Kidney epithelial cell (primary cell): ENCODE data around the gene RIPK1. TPM values are rescaled to one million over a fixed set of nuclear protein-coding genes. Genes with fewer than 3 reads are reported as not detected.
A peak's percentile ranks its signal among the peaks of the same experiment; 100 is the strongest.

Source experiments
- DNase-seq: peaks from one replicate; pipeline ENCODE4 v3.0.0-alpha.2; 2010; ENCODE audit warnings: low read depth
- H3K27me3 ChIP-seq: 2 replicates; pipeline ENCODE4 v1.6.0; 2011; ENCODE audit warnings: low read length; ENCODE audit not compliant: control insufficient read depth, insufficient read depth
- H3K36me3 ChIP-seq: 2 replicates; pipeline ENCODE4 v1.5.1; 2011; ENCODE audit warnings: low read length; ENCODE audit not compliant: control insufficient read depth, insufficient read depth
- H3K4me3 ChIP-seq: 2 replicates; pipeline ENCODE4 v1.5.1; 2011; ENCODE audit warnings: low read depth, mild to moderate bottlenecking, control low read depth, low read length
- total RNA-seq: library from RNA; depleted of rRNA; stranded (reverse); fragments of >200 nt; gene quantifications from 2 replicates; pipeline ENCODE4 v1.2.3, GENCODE V29; 2015
- TF ChIP-seq, protein P1 (sequence below): IDR thresholded peaks from 2 replicates; pipeline ENCODE4 v1.5.1; 2011; ENCODE audit warnings: mild to moderate bottlenecking, moderate library complexity, low read length, control low read depth, inconsistent platforms; ENCODE audit not compliant: insufficient read depth, poor library complexity, severe bottlenecking

Gene RIPK1
- total RNA-seq, 1 donor from 2014 or later = 22.6 TPM

- DNase-seq = no peak
These were observed 50.9 kb downstream of the RIPK1 start for GRCh38 chr6:3119040-3119723.

GRCh38 chr6:3120765-3121089, 52.4 kb downstream of the RIPK1 start:
- Histone ChIP-seq H3K4me3 (no peak overlapping the region), H3K27me3 (no peaks in the 10 kb centered on the region), H3K36me3 (no peaks in the 10 kb centered on the region)
- TF ChIP-seq, protein P1, sequence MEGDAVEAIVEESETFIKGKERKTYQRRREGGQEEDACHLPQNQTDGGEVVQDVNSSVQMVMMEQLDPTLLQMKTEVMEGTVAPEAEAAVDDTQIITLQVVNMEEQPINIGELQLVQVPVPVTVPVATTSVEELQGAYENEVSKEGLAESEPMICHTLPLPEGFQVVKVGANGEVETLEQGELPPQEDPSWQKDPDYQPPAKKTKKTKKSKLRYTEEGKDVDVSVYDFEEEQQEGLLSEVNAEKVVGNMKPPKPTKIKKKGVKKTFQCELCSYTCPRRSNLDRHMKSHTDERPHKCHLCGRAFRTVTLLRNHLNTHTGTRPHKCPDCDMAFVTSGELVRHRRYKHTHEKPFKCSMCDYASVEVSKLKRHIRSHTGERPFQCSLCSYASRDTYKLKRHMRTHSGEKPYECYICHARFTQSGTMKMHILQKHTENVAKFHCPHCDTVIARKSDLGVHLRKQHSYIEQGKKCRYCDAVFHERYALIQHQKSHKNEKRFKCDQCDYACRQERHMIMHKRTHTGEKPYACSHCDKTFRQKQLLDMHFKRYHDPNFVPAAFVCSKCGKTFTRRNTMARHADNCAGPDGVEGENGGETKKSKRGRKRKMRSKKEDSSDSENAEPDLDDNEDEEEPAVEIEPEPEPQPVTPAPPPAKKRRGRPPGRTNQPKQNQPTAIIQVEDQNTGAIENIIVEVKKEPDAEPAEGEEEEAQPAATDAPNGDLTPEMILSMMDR = no peak
- no peak for DNase-seq

More at GRCh38 chr6:3119040-3119723, 50.9 kb downstream of the RIPK1 start:
- Histone ChIP-seq H3K4me3 (peak overlapping the region; percentile 88), H3K27me3 (no peaks in the 10 kb centered on the region), H3K36me3 (peaks cover 1% of the 10 kb centered on the region)
- TF ChIP-seq, protein P1 = no peak

GRCh38 chr6:3122823-3123182, 54.5 kb downstream of the RIPK1 start:
- no peak for DNase-seq
- TF ChIP-seq, protein P1 = no peak
- Histone ChIP-seq H3K36me3 (no peaks in the 10 kb centered on the region), H3K4me3 (no peak overlapping the region), H3K27me3 (no peaks in the 10 kb centered on the region)

- TF ChIP-seq, protein P1 = no peak
- DNase-seq = no peak
- Histone ChIP-seq H3K36me3 (no peaks in the 10 kb centered on the region), H3K27me3 (no peaks in the 10 kb centered on the region), H3K4me3 (no peak overlapping the region)
These were observed 56.4 kb downstream of the RIPK1 start for GRCh38 chr6:3124667-3125066.

DNA sequence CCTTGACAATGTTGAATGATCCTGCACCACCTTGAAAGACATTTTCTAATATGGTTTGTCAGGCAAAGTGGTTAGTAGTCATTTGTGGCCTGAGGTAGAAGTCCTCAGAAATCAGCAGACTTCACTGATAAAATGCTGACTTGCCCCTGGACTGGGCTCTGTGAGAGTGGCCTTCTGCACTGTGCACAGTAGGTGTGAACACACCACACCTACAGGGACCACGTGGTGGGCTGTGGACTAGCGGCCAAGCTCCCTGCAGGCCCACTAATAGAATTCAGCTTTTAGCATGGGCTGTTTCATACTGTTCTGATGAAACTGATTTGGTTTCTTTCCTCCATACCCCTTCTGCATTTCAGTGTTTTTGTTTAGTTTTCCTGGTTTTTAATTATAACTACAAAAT, 57.5 kb downstream of the RIPK1 start:
- Histone ChIP-seq H3K36me3 (no peaks in the 10 kb centered on the region), H3K4me3 (no peak overlapping the region), H3K27me3 (no peaks in the 10 kb centered on the region)
- no peak for DNase-seq
- TF ChIP-seq, protein P1 = no peak
